Psoas muscle (tissue), 8 donors: ENCODE measurements around the gene PLEKHJ1. TPM values are rescaled to one million over a fixed set of nuclear protein-coding genes. Genes with fewer than 3 reads are reported as not detected.

ENCODE experiments used
- ATAC-seq, 4 donors: fragments of 200-7000 bp; cut with Tn5 transposase; one replicate each; pipeline ENCODE4 v1.9.1; 2020; ENCODE audit warnings: moderate library complexity in 3 of 4, mild to moderate bottlenecking in 2 of 4
- DNase-seq, 2 donors: peaks; one replicate each; pipeline ENCODE4 v3.0.0-alpha.2; 2020
- H3K27ac ChIP-seq: fragments of 200-600 bp; one replicate; pipeline ENCODE4 v1.8.0; 2022
- H3K27me3 ChIP-seq, 3 donors: fragments of 200-600 bp in 1 of 3; one replicate each; pipeline versions ENCODE4 v1.6.1 to v1.8.0; 2013 to 2022; ENCODE audit warnings: low read length in 2 of 3, mild to moderate bottlenecking in 2 of 3, moderate library complexity in 1 of 3; ENCODE audit not compliant: insufficient read depth in 3 of 3
- H3K36me3 ChIP-seq, 2 donors: fragments of 200-600 bp in 1 of 2; one replicate each; pipeline versions ENCODE4 v1.6.1 to v1.8.0; 2013 to 2022; ENCODE audit warnings: low read depth in 1 of 2, mild to moderate bottlenecking in 1 of 2, moderate library complexity in 1 of 2; ENCODE audit not compliant: insufficient read depth in 1 of 2
- H3K4me1 ChIP-seq: fragments of 200-600 bp; one replicate; pipeline ENCODE4 v1.8.0; 2022
- H3K4me3 ChIP-seq: fragments of 200-600 bp; one replicate; pipeline ENCODE4 v1.8.0; 2022; ENCODE audit warnings: mild to moderate bottlenecking
- H3K9me3 ChIP-seq: fragments of 200-600 bp; one replicate; pipeline ENCODE4 v1.8.0; 2022
- CTCF ChIP-seq: fragments of 200-600 bp; IDR thresholded peaks from one replicate; pipeline ENCODE4 v1.8.0; 2022; ENCODE audit warnings: antibody characterized with exemption
- WGBS, 3 donors: extraction: QIAGEN DNeasy Blood & Tissue Kit; methylation state at CpG; one replicate each; pipeline versions ENCODE4 v1.1.6 to v1.1.7; 2013; 5-methylcytosine and 5-hydroxymethylcytosine counted together
- intact Hi-C, 2 donors: fragments of 100-400 bp; cut with DNase I; formaldehyde crosslinking; loops; one replicate each; pipeline versions ENCODE4 v1.11.0 to v1.14.2; 2022
- polyA plus RNA-seq, 3 donors: library from polyadenylated mRNA; stranded (reverse); fragments of 200-250 nt; gene quantifications; one replicate each; pipeline ENCODE4 v1.2.3, GENCODE V29; 2013
- total RNA-seq, 4 donors: library from RNA; stranded (reverse); fragmentation: NEBNext Ultra II Directional in 2 of 4; extraction: Animal tissue kit (Norgen Biotek cat#: 25700) in 2 of 4; gene quantifications; one replicate each; pipeline versions ENCODE4 v1.2.1 to v1.2.4, GENCODE V29; 2021 to 2023
- donor health status: healthy with polysubstance abuse.
- donor health status: DM: no; HTN: no; CAD: no; lungs with moderate emphysema.
- donor health status: Bipolar disorder and iron deficiency.
- donor health status: healthy.
- donor health status: DM: yes; HTN: yes; CAD: no.
- donor health status: DM: no; HTN: no; CAD: no.
- donor health status: DM: no; HTN: no; CAD: no.
- donor health status: DM: yes; HTN: yes; CAD: no.

The PLEKHJ1 gene
- total and polyA plus RNA-seq, 7 donors, result 54.9 to 146 (median 65.5) TPM

- H3K27me3 ChIP-seq, result no peaks in the 10 kb centered on the region
- H3K4me1 ChIP-seq, result peaks cover 70% of the 10 kb centered on the region
- peak overlapping the region; percentile 85 for H3K27ac ChIP-seq
- TF ChIP-seq CTCF, result no peak
- intact Hi-C loops, result no loop called here
- DNase-seq (no peak), ATAC-seq (peak in 1 of 4 donors; percentile 13)
- peaks cover 0 to 30% of the 10 kb centered on the region in 2 donors for H3K36me3 ChIP-seq
- no peaks in the 10 kb centered on the region for H3K9me3 ChIP-seq
- no peak overlapping the region for H3K4me3 ChIP-seq
- 71 to 86% (median 72%) methylated on average over 20 to 22 of the region's 22 CpGs for WGBS, 3 donors
These were observed 51.6 kb downstream of the PLEKHJ1 start for GRCh38 chr19:2184422-2184975.

Other genes with a start within 250 kb of the PLEKHJ1 start
- 10 to 100 TPM; 56.3 to 68.4 (median 61.9) TPM for gene BTBD2, start 220.6 kb downstream of the PLEKHJ1 start, total RNA-seq
- 10 to 100 TPM; 30.1 to 49.0 (median 36.6) TPM for gene BTBD2, start 220.6 kb downstream of the PLEKHJ1 start, polyA plus RNA-seq
- 1,000 to 10,000 TPM in 2 of 4 donors, 100 to 1,000 TPM in 2; 793 to 2,795 (median 946) TPM for gene MKNK2, start 185.1 kb downstream of the PLEKHJ1 start, total RNA-seq
- gene MKNK2, start 185.1 kb downstream of the PLEKHJ1 start, polyA plus RNA-seq, result 1,000 to 10,000 TPM in 2 of 3 donors, 100 to 1,000 TPM in 1; 888 to 1,268 (median 1,190) TPM
- 10 to 100 TPM in 3 of 4 donors, 1 to 10 TPM in 1; 9.9 to 19.8 (median 17.2) TPM for gene MOB3A, start 140.0 kb downstream of the PLEKHJ1 start, total RNA-seq
- gene MOB3A, start 140.0 kb downstream of the PLEKHJ1 start, polyA plus RNA-seq, result 10 to 100 TPM in 2 of 3 donors, 1 to 10 TPM in 1; 8.3 to 13.5 (median 11.3) TPM
- gene IZUMO4, start 139.4 kb downstream of the PLEKHJ1 start, total RNA-seq, result 1 to 10 TPM in 3 of 4 donors, under 1 TPM in 1; 0.89 to 2.8 (median 1.4) TPM
- 1 to 10 TPM in 2 of 3 donors, under 1 TPM in 1; 0.69 to 3.0 (median 2.0) TPM for gene IZUMO4, start 139.4 kb downstream of the PLEKHJ1 start, polyA plus RNA-seq
- gene AP3D1, start 84.8 kb downstream of the PLEKHJ1 start, total RNA-seq, result 100 to 1,000 TPM in 2 of 4 donors, 10 to 100 TPM in 2; 71.9 to 103 (median 91.4) TPM
- gene AP3D1, start 84.8 kb downstream of the PLEKHJ1 start, polyA plus RNA-seq, result 100 to 1,000 TPM in 1 of 3 donors, 10 to 100 TPM in 2; 51.5 to 120 (median 76.0) TPM
- gene DOT1L, start 72.4 kb downstream of the PLEKHJ1 start, total RNA-seq, result 10 to 100 TPM; 11.2 to 25.9 (median 22.1) TPM
- gene DOT1L, start 72.4 kb downstream of the PLEKHJ1 start, polyA plus RNA-seq, result 10 to 100 TPM in 2 of 3 donors, 1 to 10 TPM in 1; 7.6 to 16.3 (median 15.5) TPM
- 10 to 100 TPM; 31.1 to 46.8 (median 40.2) TPM for gene SF3A2, start 495 bp upstream of the PLEKHJ1 start, total RNA-seq
- 10 to 100 TPM; 25.9 to 33.6 (median 28.9) TPM for gene SF3A2, start 495 bp upstream of the PLEKHJ1 start, polyA plus RNA-seq
- gene AMH, start 13.0 kb upstream of the PLEKHJ1 start, total RNA-seq, result 1 to 10 TPM; 1.9 to 3.6 (median 2.7) TPM
- gene AMH, start 13.0 kb upstream of the PLEKHJ1 start, polyA plus RNA-seq, result 1 to 10 TPM in 1 of 3 donors, under 1 TPM in 2; 0.38 to 2.4 (median 0.53) TPM
- 100 to 1,000 TPM; 107 to 191 (median 162) TPM for gene JSRP1, start 20.1 kb upstream of the PLEKHJ1 start, total RNA-seq
- 100 to 1,000 TPM; 110 to 271 (median 130) TPM for gene JSRP1, start 20.1 kb upstream of the PLEKHJ1 start, polyA plus RNA-seq
- under 1 TPM; 0.12 to 0.20 (median 0.14) TPM for gene PEAK3, start 45.8 kb upstream of the PLEKHJ1 start, total RNA-seq
- gene PEAK3, start 45.8 kb upstream of the PLEKHJ1 start, polyA plus RNA-seq, result under 1 TPM in 2 of 3 donors, not detected in 1; 0.01 to 0.08 TPM
- gene LINGO3, start 71.8 kb upstream of the PLEKHJ1 start, total RNA-seq, result not detected
- gene LINGO3, start 71.8 kb upstream of the PLEKHJ1 start, polyA plus RNA-seq, result under 1 TPM in 1 of 3 donors, not detected in 2; 0.04 TPM
- gene LSM7, start 92.3 kb upstream of the PLEKHJ1 start, total RNA-seq, result 10 to 100 TPM; 42.2 to 89.8 (median 47.8) TPM
- gene LSM7, start 92.3 kb upstream of the PLEKHJ1 start, polyA plus RNA-seq, result 100 to 1,000 TPM; 128 to 323 (median 141) TPM
- 10 to 100 TPM; 21.1 to 38.0 (median 27.7) TPM for gene SPPL2B, start 92.4 kb upstream of the PLEKHJ1 start, total RNA-seq
- gene SPPL2B, start 92.4 kb upstream of the PLEKHJ1 start, polyA plus RNA-seq, result 10 to 100 TPM; 11.4 to 22.1 (median 19.4) TPM
- under 1 TPM in 1 of 4 donors, not detected in 3; 0.17 TPM for gene TMPRSS9, start 123.9 kb upstream of the PLEKHJ1 start, total RNA-seq
- gene TMPRSS9, start 123.9 kb upstream of the PLEKHJ1 start, polyA plus RNA-seq, result not detected
- 100 to 1,000 TPM in 1 of 4 donors, 10 to 100 TPM in 3; 70.3 to 110 (median 92.2) TPM for gene TIMM13, start 191.3 kb upstream of the PLEKHJ1 start, total RNA-seq
- 100 to 1,000 TPM in 2 of 3 donors, 10 to 100 TPM in 1; 83.6 to 254 (median 138) TPM for gene TIMM13, start 191.3 kb upstream of the PLEKHJ1 start, polyA plus RNA-seq
- 10 to 100 TPM; 11.4 to 28.6 (median 22.7) TPM for gene LMNB2, start 220.6 kb upstream of the PLEKHJ1 start, total RNA-seq
- 10 to 100 TPM; 27.6 to 40.3 (median 38.1) TPM for gene LMNB2, start 220.6 kb upstream of the PLEKHJ1 start, polyA plus RNA-seq
- gene GADD45B, start 239.8 kb upstream of the PLEKHJ1 start, total RNA-seq, result 10 to 100 TPM; 10.9 to 63.1 (median 25.6) TPM
- 10 to 100 TPM; 14.1 to 94.1 (median 19.3) TPM for gene GADD45B, start 239.8 kb upstream of the PLEKHJ1 start, polyA plus RNA-seq